ENCODE results near the gene SLC35G3.
"Not testable (repeated sequence)": the region's sequence is repeated elsewhere in the genome, so short reads cannot be mapped to it uniquely, and the experiment has no call there.

SLC35G3 gene
- total RNA-seq: 0 reads per million in 2 donors

DNA sequence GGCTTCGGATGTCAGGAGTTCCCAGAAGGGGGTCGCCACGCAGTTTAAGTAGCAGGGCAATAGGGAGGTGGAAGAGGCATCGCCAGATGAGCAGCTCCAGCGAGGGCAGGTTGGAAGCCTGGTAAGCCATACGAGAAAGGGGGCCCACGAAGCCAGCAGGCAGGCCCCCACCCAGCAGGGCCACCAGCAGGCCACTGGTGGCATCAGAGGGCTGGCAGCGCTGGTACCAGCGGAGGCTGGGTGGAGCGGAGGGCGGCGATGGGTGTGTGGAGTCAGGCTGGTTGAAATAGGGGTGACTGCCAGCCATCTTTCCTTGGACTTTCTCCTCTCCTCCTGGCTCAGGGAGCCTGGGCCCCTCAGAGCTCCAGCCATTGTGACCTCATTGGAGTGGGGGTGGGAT is at the start of gene SLC35G3:
SLC35G3 (minus strand) TSS at position 393 of the 400 bp plus-strand sequence; CDS start at position 307, 86 bp downstream.
- not testable (repeated sequence) for DNase-seq

DNA sequence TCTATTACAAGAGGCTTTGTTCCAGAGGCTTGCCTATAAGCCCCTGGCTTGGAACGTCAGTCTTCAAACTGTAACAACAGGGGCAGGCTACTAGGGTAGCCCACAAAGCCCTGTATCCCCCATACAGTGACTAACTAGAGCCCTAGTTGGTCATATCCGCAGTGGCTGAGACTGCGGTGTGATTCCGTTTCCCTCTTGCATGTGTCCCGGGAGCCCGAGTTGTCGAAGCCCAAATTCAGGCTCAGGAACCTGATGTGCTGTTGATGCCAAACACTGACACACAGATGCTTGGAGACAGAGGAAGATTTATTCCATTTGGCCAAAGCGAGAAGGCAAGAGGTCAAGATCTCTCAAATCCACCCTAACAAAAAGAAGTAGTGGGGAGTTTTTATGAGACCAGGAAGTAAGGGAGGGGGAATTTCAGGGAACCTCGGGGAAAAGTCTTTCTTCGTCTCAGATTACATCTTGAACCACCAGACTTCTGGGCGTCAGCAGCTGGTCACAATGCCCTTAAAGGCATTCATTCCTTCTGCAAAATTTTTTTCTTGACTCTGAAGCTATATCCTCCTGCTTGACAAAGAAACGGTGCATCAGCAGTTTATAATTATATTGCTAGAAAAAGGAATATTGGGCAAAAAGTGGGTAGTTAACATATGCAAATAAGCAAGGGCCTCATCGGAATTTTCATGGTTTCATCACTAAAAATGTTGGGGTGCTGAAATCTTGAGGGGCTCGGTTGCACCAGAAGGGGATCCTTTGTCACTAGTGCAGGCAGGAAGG is 49.6 kb upstream of the SLC35G3 start:
- DNase-seq: peak; percentile 40

DNA sequence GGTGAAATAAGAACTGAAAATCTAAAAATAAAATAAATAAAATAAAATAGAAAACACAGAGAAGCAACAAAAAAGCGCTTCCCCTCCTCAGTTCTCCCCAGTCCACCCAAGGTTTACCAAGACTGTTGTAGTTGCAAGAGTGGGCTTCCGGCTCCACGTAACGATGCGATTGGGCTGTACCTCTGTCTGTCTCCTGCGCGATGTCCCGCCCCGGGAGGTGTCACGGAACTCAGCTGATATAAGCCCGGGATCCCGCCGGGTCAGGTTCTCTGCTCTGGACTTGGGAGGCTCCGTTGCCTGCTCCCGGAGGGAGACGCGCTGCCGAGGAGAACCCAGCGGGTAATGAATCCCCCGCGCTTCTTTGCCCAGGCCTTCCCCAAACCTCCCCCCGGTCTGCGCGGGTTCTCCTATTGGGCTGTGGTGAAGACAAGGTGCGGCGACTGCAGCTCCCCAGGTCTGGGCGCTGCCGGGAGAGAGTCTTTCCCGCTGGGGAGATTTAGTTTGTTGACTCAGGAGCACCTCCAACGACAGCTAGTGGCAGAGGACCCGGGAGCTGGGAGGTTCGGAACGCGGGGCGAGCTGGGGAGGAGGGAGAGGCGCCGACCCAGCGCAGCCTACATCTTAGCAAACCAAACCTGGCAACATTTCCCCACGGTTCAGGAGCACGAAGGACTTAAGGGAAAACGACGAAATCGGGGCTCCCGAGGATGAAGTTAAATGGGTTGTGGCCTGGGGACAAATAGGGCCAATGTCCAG is 48.8 kb upstream of the SLC35G3 start, which contains the start of gene SLFN5:
SLFN5 (plus strand) TSS at position 268 of the 756 bp plus-strand sequence. CDS start 15,619 bp downstream, outside the sequence.
- DNase-seq: peak; percentile 90

DNA sequence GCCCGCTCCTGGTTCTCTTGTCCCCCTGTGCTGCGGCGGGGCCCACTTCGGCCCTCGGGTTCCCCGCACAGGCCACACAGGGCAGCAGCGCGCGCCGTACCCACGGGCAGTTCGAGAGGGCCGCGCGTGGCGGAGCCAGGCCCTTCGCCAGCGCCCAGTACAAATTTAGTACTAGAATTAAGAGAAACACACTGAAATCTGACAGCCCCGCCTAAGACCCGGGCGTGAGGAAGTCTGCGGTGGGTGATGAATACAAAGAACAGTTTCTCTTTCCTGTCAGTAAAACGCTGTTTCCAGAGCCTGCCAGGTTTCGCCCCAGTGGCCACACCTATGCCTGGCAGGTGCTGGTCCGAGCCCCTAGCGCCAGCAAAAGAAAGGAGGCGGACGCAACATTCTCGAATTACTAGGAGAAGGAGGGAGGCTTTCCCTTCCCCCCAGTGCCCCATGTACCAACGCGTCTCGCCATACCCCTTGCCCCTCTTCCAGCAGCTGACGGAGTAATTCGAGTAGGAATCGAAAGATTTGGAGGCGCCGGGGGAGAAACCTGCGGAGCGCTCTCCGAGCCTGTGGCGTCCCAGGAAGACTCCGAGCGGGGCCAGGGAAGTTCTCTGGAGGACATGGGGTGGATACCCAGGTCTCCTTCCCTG is 48.1 kb upstream of the SLC35G3 start:
- DNase-seq: peak; percentile 72

DNA sequence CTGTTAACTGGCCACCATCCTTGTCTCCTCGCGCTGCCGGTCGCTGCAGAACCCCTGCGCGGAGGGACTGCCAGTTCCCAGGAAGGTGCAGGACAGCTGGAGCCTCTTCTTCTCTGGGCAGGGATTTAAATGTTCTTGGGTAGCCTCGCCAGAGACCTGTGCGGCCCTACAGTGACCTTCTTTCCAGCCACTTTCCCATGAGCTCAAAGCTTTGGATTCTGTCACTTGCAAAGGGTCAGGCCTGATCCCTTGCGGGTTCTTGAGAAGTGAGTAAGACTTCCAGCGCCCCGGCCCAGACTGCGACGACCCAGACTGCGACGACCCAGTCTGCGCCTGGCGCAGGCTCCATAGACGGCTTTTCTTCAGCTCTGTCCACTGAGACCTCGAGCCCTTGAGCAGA is 47.3 kb upstream of the SLC35G3 start:
- DNase-seq: peak; percentile 33

DNA sequence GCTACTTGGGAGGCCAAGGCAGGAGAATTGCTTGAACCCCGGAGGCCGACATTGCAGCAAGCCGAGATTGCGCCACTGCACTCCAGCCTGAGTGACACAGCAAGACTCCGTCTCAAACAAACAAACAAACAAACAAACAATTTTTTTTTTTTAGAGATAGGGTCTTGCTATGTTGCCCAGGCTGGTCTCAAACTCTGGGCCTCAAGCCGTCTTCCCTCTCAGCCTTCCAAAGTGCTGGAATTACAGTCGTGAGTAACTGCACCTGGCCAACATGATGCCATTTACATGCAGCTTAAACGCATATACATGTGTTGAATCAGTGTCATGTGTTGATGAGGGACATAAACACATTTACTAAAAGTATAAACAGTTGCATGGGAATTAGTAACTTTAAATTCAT is 46.7 kb upstream of the SLC35G3 start:
- DNase-seq: no peak

DNA sequence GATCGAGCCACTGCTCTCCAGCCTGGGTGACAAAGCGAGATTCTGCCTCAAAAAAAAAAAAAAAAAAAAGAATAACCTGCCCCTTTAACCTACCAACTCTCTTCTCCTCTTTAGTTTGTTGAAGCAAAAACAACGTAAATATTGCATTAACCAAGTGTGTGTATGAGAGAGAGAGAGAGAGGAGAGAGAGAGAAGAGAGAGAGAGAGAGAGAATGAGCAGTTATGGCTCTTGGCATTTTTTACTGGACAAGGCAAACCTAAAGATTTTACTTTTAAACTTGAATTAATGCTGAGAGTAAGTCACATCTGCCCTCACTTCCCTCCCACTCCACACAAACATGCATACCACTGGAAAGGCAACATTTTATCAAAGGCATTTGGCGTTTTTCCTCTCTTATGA is 45.6 kb upstream of the SLC35G3 start:
- DNase-seq: no peak

DNA sequence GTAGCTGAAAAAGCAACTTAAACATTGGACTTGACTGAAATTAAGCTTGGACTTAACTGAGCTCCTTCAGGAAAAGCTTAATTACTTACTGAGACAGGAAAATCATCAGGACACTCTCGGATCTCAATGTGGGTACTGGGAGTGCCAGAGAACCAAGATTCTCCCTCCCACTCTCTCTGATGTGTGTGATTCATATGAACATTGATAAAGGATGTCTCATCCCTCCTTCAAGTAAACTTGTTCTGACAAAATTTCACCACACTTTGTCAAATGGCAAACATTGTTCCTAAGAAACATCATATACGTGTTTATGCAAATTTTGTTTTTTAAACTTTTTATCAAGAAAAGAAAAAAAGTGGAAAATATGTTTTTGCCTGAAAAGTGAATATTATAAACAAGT is 44.6 kb upstream of the SLC35G3 start:
- DNase-seq: no peak

DNA sequence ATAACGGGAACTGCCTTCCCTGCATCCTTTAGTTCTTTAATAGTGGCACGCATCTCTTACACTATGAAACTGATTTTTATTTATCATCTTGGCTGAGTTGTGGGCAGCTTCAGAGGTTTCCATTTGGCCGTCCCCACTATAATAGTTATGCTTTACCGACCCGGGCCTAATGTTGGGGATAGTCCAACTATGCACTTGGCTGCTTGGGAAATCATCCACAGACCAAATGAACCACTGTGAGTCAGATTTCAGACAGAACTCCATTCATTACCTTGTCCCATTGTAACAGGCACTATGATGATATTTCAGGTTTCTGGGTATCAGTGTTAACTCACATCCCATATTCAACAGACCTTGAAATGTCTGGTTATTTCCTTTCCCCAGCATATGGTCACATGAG is 42.6 kb upstream of the SLC35G3 start:
- no peak for DNase-seq

DNA sequence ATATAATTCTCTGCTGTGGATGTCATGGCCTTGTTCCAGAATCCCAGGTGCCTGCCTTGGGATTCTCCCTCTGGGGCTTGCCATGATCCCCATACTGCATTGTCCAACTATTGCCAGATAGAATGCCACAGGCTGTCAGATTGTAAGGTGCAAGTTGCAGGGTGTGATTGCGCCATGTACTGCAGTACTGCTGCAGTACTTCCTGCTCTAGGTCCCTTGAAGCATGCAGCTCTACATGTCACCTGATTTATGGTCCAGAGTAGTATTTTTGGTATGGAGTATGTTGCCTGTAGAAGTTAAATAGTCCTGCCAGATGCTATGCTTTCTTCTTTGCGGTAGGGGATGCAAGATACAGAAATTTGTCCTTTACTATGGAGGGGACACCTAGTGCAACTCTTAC is 41.7 kb upstream of the SLC35G3 start:
- no peak for DNase-seq

DNA sequence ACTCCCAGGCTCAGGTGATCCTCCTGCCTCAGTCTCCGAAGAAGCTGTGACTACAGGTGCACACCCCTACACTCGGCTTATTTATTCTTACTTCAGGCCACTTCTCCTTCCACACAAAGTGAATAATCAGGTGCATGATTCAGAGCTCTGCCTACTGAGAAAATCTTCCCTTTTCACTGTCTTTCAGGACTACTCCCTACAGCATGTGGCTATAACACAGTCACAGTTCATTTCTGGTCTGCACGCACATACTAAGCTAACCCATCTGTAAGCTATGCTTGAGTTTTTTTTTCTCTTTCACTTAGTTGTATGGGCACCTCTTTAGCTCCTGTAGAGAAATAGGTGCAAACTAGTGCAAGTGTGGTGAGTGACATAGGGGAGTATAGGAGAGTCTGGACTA is 41.1 kb upstream of the SLC35G3 start:
- no peak for DNase-seq

DNA sequence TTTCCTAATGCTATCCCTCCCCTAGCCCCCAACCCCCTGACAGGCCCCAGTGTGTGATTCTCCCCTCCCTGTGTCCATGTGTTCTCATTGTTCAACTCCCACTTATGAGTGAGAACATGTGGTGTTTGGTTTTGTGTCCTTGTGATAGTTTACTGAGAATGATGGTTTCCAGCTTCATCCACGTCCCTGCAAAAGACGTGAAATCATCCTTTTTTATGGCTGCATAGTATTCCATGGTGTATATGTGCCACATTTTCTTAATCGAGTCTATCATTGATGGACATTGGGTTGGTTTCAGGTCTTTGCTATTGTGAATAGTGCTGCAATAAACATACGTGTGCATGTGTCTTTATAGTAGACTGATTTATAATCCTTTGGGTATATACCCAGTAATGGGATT is 40.1 kb upstream of the SLC35G3 start:
- not testable (repeated sequence) for DNase-seq

DNA sequence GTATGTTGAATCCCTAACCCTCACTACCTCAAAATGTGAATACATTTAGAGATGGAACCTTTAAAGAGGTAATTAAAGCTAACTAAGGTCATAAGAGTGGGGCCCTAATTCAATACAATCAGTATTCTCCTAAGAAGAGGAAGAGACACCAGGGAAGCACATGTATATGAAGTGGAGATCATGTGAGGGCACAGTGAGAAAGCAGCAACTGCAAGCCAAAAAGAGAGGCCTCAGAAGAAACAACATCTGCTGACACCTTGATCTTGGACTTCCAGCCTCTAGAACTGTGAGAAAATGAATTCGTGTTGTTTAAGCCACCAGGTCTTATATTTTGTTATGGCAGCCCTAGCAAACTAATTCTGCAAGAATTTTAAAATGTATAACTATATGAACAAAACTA is 35.4 kb upstream of the SLC35G3 start:
- DNase-seq: no peak

DNA sequence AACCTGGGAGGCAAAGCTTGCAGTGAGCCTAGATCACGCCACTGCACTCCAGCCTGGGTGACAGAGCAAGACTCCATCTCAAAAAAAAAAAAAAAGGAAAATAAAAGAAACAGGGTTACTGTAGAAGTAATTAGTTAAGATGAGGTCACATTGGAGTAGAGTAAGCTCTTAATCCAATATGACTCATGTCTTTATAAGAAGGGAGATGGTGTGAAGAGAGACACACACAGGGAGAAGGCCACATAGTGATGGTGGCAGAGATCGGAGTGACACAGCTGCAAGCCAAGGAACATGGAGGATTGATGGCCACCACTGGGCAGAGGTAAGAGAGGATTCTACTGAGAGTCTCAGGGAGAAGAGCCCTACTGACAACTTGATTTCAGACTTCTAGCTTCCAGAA is 33.4 kb upstream of the SLC35G3 start:
- DNase-seq: no peak

DNA sequence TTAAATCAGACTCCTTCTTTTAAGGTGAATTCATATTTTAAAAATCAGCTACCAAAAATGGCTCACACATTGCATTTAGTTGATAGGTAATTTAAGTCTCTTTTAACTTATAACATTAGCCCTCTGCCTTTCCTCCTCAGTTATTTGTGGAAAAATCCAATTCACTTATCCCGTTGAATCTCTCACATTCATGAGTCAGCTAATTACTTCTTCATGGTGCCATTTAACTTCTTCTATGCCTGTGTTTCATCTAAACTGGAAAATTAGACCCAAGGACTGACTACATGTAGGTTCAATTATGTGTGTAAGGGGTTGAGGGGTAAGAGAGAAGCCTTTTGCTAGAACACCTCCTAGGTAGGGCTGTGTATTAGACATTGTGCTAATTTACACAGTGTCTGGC is 30.2 kb upstream of the SLC35G3 start:
- DNase-seq: no peak

DNA sequence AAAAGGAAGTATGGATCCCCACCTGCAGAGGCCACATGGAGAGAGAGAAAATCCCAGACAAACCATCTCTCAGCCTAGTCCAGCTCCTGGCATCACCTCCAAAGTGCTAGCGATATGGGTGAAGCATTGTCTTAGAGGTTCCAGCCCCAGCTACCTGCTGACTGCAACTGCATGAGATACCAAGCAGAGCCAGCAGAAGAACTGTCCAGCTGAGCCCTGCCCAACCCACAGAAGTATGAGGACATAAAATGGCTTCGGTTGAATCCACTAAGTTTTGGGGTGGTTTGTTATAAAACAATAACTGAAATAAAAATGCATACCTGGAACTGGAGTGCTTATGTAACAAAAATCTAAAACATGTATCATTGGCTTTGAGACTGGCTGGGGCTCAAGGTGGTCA is 28.3 kb upstream of the SLC35G3 start:
- DNase-seq: no peak

DNA sequence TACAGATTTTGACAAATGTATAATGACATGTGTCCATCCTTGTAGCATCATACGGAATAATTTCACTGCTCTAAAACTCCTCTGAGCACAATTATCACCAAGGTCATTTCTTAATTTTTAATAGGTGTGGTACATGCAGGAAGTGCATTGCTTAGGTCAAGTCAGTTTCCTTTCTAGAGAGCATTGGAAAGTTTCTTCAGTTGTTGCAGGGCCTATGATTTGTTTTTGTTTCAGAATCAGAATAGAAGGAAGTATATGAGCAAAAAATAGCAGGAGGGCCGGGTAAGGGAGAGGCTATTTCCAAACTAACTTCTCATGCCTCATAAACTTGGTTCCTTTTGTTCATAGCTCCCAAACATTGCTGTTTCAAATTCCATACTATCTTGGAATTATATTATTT is 24.7 kb upstream of the SLC35G3 start:
- no peak for DNase-seq

DNA sequence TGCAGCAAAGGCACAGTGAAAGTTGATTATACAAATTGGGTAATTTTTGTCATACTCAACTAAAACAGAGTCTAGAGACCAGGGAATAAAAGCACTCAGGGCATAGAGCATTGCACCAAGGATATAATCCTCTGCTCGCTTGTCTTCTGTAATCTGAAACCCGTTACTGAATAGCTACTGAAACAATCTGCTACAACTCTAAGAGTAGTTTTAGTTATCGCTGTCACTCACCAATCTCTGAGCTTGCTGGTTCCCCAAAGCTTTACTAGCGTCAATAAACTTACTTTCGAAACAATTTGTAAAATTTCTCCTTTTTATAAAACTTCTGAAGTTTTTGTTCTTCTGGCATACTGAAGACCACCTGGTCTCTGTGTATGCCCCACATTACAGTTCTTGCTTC is 22.9 kb upstream of the SLC35G3 start:
- no peak for DNase-seq

DNA sequence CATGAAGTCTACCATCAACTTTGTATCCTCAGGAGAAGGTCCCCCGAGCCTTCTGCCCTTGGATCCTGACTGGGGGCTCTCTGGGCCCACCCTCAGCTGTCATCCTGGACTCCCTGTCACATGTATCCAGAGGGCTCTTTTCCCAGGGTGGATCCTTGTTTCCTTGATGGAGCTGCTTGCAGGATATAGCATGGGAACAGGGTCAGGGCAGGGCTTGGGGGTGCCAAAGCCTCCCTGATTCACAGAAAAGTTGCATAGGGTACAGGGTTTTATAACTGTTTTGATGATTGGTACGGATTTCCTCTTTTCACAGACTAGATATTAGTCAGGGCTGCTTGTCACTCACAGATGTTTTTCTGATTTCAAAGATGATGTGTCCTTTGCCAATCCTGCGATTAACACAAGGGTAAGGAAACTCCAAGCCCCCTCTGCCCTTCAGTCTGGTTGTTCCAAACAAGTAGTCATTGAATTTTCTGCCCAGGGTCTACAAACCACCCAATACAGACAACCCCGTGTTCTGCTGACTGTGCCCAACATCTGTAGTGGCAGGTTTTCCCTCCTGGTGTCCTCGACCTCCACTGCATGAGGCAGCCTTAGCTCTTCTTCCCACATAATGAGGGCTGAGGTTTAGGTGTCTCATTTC is 20.6 kb upstream of the SLC35G3 start:
- peak; percentile 7 for DNase-seq

DNA sequence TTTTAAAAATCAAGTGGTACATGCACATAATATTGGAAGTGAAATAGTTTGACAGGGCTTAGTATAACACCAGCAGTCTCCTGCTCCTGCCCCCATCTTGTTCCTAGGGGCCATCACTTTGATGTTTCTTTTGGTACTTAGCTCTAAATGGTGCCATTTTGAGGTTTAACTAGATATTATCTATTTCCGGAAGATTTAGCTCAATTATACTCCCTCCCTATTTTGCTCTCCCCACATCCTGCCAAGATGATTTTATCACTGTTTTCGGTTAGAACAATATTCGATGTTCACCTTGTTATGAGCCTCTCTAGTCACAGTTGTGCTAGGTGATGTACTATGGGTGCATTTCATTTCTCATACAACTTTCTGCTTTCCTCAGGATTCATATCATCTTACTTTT is 20.0 kb upstream of the SLC35G3 start:
- DNase-seq: peak; percentile 7

DNA sequence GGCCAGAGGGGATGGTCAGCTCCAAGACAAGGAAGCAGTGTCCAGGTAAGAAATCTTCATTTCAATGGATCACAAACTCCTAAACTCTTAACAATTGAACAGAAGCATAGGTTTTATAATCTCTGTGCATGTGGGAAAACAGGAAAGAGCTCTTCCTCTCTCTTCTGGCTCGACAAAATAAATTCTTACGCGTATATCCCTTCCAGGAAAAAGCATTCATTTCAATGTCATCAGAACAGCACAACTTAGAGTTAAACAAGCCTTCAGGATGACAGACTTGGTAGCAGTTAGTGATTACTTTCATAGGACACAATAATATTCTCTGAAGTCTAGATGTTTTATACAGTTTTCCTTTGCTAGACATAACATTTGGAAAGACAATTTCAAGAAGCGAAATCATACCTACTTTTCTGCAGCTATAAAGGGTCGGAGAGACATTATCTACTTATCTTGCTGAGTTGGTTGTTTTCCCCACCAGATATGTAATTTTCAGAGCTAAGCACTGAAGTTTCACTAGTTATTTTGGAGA is 19.3 kb upstream of the SLC35G3 start:
- no peak for DNase-seq

DNA sequence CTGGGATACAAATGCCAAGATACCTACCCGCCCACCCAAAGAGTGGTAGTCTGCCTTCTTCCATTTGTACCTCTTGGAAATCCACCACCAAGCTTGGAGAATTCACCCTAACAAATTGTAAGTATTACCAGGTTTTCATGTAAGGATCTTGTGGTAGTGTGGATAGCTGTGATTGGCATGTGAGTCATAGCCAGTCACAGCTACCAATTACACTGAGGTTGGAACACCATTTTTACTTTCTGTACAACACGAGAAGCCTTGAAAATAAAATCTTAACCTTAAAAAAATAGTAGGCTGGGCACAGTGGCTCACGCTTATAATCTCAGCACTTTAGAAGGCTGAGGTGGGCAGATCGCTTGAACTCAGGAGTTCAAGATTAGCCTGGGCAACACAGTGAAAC is 18.5 kb upstream of the SLC35G3 start:
- no peak for DNase-seq

DNA sequence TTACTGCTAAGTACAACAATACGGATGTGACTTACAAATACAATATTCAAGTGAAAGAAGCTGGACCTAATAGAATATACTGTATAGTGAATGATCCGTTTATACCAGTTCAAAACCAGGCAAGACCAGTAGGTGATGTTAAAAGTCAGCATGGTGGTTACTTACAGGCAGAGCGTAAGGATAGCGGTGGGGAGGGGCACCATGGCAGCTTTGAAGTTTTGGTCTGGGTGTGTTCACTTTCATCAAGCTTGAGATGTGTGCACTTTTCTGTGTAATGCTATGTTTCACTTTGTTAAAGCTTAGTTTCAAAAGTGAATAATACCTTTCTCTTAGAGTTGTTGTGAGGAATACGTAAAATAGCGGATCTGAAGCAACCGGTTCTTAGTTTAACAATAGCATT is 16.5 kb upstream of the SLC35G3 start:
- DNase-seq: no peak
